Right cardiac atrium (tissue), 5 donors: Measurements from ENCODE around the gene SUFU. TPM values are rescaled to one million over a fixed set of nuclear protein-coding genes. Genes with fewer than 3 reads are reported as not detected.
"Not testable (repeated sequence)": the region's sequence is repeated elsewhere in the genome, so short reads cannot be mapped to it uniquely, and the experiment has no call there.

Experiments used
- ATAC-seq, 2 donors: fragments of 200-7000 bp; cut with Tn5 transposase; one replicate each; pipeline versions ENCODE4 v1.8.0 to v1.9.1; 2020; ENCODE audit warnings: moderate library complexity in 2 of 2, mild to moderate bottlenecking in 1 of 2
- DNase-seq, 3 donors: peaks; one replicate each; pipeline ENCODE4 v3.0.0-alpha.2; 2020
- H3K27ac ChIP-seq: one replicate; pipeline ENCODE4 v1.5.1; 2013; ENCODE audit warnings: mild to moderate bottlenecking, low read length, control low read depth, moderate library complexity
- H3K27me3 ChIP-seq: one replicate; pipeline ENCODE4 v1.6.1; 2013; ENCODE audit not compliant: control insufficient read depth, insufficient read depth
- H3K4me1 ChIP-seq: one replicate; pipeline ENCODE4 v1.6.1; 2013; ENCODE audit warnings: low read length; ENCODE audit not compliant: control insufficient read depth, insufficient read depth
- H3K4me3 ChIP-seq: one replicate; pipeline ENCODE4 v1.5.1; 2013; ENCODE audit warnings: low read length, control low read depth
- H3K9me3 ChIP-seq: one replicate; pipeline ENCODE4 v1.6.1; 2013; ENCODE audit warnings: low read length; ENCODE audit not compliant: control insufficient read depth
- WGBS: extraction: QIAGEN DNeasy Blood & Tissue Kit; methylation state at CpG from one replicate; pipeline ENCODE4 v1.1.7; 2013; 5-methylcytosine and 5-hydroxymethylcytosine counted together
- intact Hi-C, 4 donors: fragments of 100-400 bp; cut with DNase I; formaldehyde crosslinking; loops; one replicate each; pipeline versions ENCODE4 v1.11.0 to v1.14.0; 2022 to 2023
- polyA plus RNA-seq: library from polyadenylated mRNA; stranded (reverse); fragments of 200-250 nt; gene quantifications from one replicate; pipeline ENCODE4 v1.2.3, GENCODE V29; 2013
- total RNA-seq, 4 donors: library from RNA; stranded (reverse); fragmentation: NEBNext Ultra II Directional; extraction: Animal tissue kit (Norgen Biotek cat#: 25700); gene quantifications; one replicate each; pipeline ENCODE4 v1.2.1, GENCODE V29; 2021
- donor health status: healthy with polysubstance abuse.
- donor health status: DM: no; HTN: yes; CAD: no.
- donor health status: DM: no; HTN: no; CAD: no.
- donor health status: DM: no; HTN: yes; CAD: no; lungs with severe emphysema.
- donor health status: DM: yes; HTN: yes; CAD: no.

The SUFU gene
- total and polyA plus RNA-seq, 5 donors: 6.7 to 11.8 (median 11.4) TPM

- ATAC-seq (no peak), DNase-seq (no peak)
- 93% methylated on average over 3 of the region's 3 CpGs for WGBS
- Histone ChIP-seq H3K4me3 (no peak overlapping the region), H3K9me3 (no peaks in the 10 kb centered on the region), H3K27ac (no peak overlapping the region), H3K4me1 (no peaks in the 10 kb centered on the region), H3K27me3 (no peaks in the 10 kb centered on the region)
- intact Hi-C loops: loop anchor here in 1 of 4 donors (10.0 kb wide), 1 partner anchor 49 kb away; no protein-coding TSS in a partner anchor
Measured at GRCh38 chr10:102515724-102516123, 12.0 kb downstream of the SUFU start.

GRCh38 chr10:102517553-102517952 is 13.8 kb downstream of the SUFU start:
- 68% methylated on average over 3 of the region's 3 CpGs for WGBS
- Histone ChIP-seq H3K27me3 (no peaks in the 10 kb centered on the region), H3K4me3 (no peak overlapping the region), H3K9me3 (no peaks in the 10 kb centered on the region), H3K27ac (no peak overlapping the region), H3K4me1 (no peaks in the 10 kb centered on the region)
- ATAC-seq: no peak
- intact Hi-C loops: loop anchor here in 1 of 4 donors (10.0 kb wide), 1 partner anchor 47 kb away; no protein-coding TSS in a partner anchor
- DNase-seq: no peak

- no peak overlapping the region for H3K27ac ChIP-seq
- H3K27me3 ChIP-seq: no peaks in the 10 kb centered on the region
- H3K9me3 ChIP-seq: no peaks in the 10 kb centered on the region
- H3K4me1 ChIP-seq: peaks cover 3% of the 10 kb centered on the region
- ATAC-seq: no peak
- 84% methylated on average over 12 of the region's 12 CpGs for WGBS
- intact Hi-C loops: loop anchor here in 1 of 4 donors (10.0 kb wide), 1 partner anchor 45 kb away; no protein-coding TSS in a partner anchor
- DNase-seq: no peak
- no peak overlapping the region for H3K4me3 ChIP-seq
Measured at GRCh38 chr10:102519246-102519825, 15.6 kb downstream of the SUFU start.

GRCh38 chr10:102522874-102523249 is 19.1 kb downstream of the SUFU start:
- Histone ChIP-seq H3K4me3 (no peak overlapping the region), H3K9me3 (no peaks in the 10 kb centered on the region), H3K4me1 (peaks cover 3% of the 10 kb centered on the region), H3K27me3 (no peaks in the 10 kb centered on the region), H3K27ac (no peak overlapping the region)
- intact Hi-C loops: no loop called here
- ATAC-seq (no peak), DNase-seq (no peak)
- WGBS: 90% methylated on average over 1 of the region's 1 CpG

- Histone ChIP-seq H3K4me1 (peaks cover 3% of the 10 kb centered on the region), H3K9me3 (no peaks in the 10 kb centered on the region), H3K27me3 (no peaks in the 10 kb centered on the region), H3K4me3 (no peak overlapping the region), H3K27ac (no peak overlapping the region)
- DNase-seq: peak; percentile 66 to 83 (median 81)
- peak; percentile 65 to 68 for ATAC-seq
- intact Hi-C loops: no loop called here
- WGBS: 61% methylated on average over 7 of the region's 7 CpGs
Measured at GRCh38 chr10:102523250-102524029, 19.7 kb downstream of the SUFU start.

GRCh38 chr10:102524746-102525145 is 21.0 kb downstream of the SUFU start:
- H3K4me1 ChIP-seq: peaks cover 3% of the 10 kb centered on the region
- ATAC-seq (no peak), DNase-seq (peak in 1 of 3 donors; percentile 64)
- H3K9me3 ChIP-seq: no peaks in the 10 kb centered on the region
- no peak overlapping the region for H3K27ac ChIP-seq
- WGBS: 61% methylated on average over 4 of the region's 4 CpGs
- no peaks in the 10 kb centered on the region for H3K27me3 ChIP-seq
- intact Hi-C loops: no loop called here
- no peak overlapping the region for H3K4me3 ChIP-seq

- no peaks in the 10 kb centered on the region for H3K9me3 ChIP-seq
- no peak for DNase-seq
- peaks cover 3% of the 10 kb centered on the region for H3K4me1 ChIP-seq
- no peak overlapping the region for H3K27ac ChIP-seq
- no peaks in the 10 kb centered on the region for H3K27me3 ChIP-seq
- 63% methylated on average over 2 of the region's 2 CpGs for WGBS
- intact Hi-C loops: no loop called here
- no peak for ATAC-seq
- H3K4me3 ChIP-seq: no peak overlapping the region
Measured at GRCh38 chr10:102527546-102527945, 23.8 kb downstream of the SUFU start.

- Histone ChIP-seq H3K4me1 (no peaks in the 10 kb centered on the region), H3K27me3 (no peaks in the 10 kb centered on the region), H3K9me3 (no peaks in the 10 kb centered on the region), H3K27ac (no peak overlapping the region), H3K4me3 (no peak overlapping the region)
- intact Hi-C loops: no loop called here
- WGBS: 84% methylated on average over 13 of the region's 13 CpGs
- DNase-seq (no peak), ATAC-seq (no peak)
Measured at GRCh38 chr10:102534333-102534732, 30.6 kb downstream of the SUFU start.

GRCh38 chr10:102534966-102535365 is 31.2 kb downstream of the SUFU start:
- peak in 1 of 2 donors; percentile 25 for ATAC-seq
- H3K27me3 ChIP-seq, intact Hi-C loops, H3K4me1 ChIP-seq, H3K4me3 ChIP-seq, H3K9me3 ChIP-seq, H3K27ac ChIP-seq, DNase-seq: not testable (repeated sequence)
- WGBS: 94% methylated on average over 9 of the region's 9 CpGs

- no peak for ATAC-seq
- DNase-seq: no peak
- Histone ChIP-seq H3K4me1 (no peaks in the 10 kb centered on the region), H3K27ac (no peak overlapping the region), H3K9me3 (no peaks in the 10 kb centered on the region), H3K27me3 (no peaks in the 10 kb centered on the region), H3K4me3 (no peak overlapping the region)
- intact Hi-C loops: no loop called here
- 93% methylated on average over 7 of the region's 7 CpGs for WGBS
Measured at GRCh38 chr10:102535481-102536147, 31.8 kb downstream of the SUFU start.

GRCh38 chr10:102537367-102537766 is 33.6 kb downstream of the SUFU start:
- no peak overlapping the region for H3K4me3 ChIP-seq
- no peaks in the 10 kb centered on the region for H3K27me3 ChIP-seq
- DNase-seq (no peak), ATAC-seq (no peak)
- no peak overlapping the region for H3K27ac ChIP-seq
- no peaks in the 10 kb centered on the region for H3K9me3 ChIP-seq
- intact Hi-C loops: no loop called here
- no peaks in the 10 kb centered on the region for H3K4me1 ChIP-seq
